Measurements from ENCODE around the gene LEP.

DNA sequence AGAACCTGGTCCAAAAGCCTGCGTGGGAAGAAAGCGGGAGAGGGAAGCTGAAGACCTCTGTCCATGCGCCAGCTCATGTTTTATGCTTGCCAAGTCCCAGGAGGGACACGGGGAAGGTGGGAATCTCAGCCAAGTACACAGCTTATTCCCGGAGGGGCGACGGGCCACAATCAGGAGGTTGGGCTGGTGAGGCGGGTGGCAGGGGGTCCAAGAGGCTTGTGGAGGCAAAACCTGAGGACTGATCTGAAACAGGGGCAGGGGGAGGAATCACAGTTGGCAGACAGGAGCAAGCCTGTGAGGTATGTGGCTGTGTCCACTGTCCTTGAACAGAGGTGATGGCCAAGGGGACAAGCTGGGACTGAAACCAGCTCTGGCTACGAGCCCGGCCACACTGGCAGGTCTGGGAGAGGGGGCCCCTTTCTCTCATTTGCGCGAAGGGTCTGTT is 38.0 kb upstream of the LEP start:
- TF ChIP-seq HDGF (IDR thresholded peaks at IDR 0.05; ENCODE audit: borderline replicate concordance) (no peak), SUZ12 (IDR thresholded peaks at IDR 0.05) (no peak)
